BE2C (cell line): ENCODE measurements around the gene CLSTN2.

ENCODE experiments used
- DNase-seq: peaks from one replicate; pipeline ENCODE4 v3.0.0-alpha.2; 2020
- H3K27me3 ChIP-seq: fragments of 250-450 bp; sonication (Bioruptor Pico); 2 replicates; pipeline ENCODE4 v1.5.1; 2020; ENCODE audit warnings: mild to moderate bottlenecking
- H3K36me3 ChIP-seq: fragments of 250-450 bp; sonication (Bioruptor Pico); 2 replicates; pipeline ENCODE4 v1.5.1; 2020; ENCODE audit warnings: mild to moderate bottlenecking
- H3K4me1 ChIP-seq: fragments of 250-450 bp; sonication (Bioruptor Pico); 2 replicates; pipeline ENCODE4 v1.5.1; 2020
- H3K4me3 ChIP-seq: 2 replicates; pipeline ENCODE4 v1.5.1; 2011; ENCODE audit warnings: low read depth, low read length
- H3K9me3 ChIP-seq: fragments of 250-450 bp; sonication (Bioruptor Pico); 2 replicates; pipeline ENCODE4 v1.5.1; 2020
- CTCF ChIP-seq: IDR thresholded peaks from 2 replicates; pipeline ENCODE4 v1.5.1; 2012; ENCODE audit warnings: mild to moderate bottlenecking, low read depth, low read length

CLSTN2 gene

DNA sequence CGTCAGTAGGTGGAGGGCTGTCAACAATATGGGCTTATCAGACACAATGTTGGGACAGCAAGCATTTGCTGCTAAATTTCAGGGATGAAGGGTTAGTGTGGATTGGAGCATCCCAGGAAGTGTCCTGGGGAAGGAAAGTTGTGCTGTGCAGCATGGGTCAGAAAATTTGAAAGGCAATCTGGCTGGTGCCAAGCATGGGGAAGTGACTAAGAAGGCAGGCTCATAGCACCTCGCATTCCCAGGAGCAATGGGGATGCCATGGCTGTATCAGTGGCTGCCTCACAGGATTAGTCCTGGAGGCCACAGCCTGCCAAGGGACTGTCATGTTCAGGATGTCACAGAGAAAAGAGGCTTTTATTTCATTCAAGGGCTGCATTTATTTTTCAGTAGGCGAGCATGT lies 420.5 kb downstream of the CLSTN2 start:
- H3K36me3 ChIP-seq, result no peaks in the 10 kb centered on the region
- TF ChIP-seq CTCF, result no peak
- H3K4me3 ChIP-seq, result no peak overlapping the region
- no peak for DNase-seq
- no peaks in the 10 kb centered on the region for H3K9me3 ChIP-seq
- no peaks in the 10 kb centered on the region for H3K27me3 ChIP-seq
- H3K4me1 ChIP-seq, result no peaks in the 10 kb centered on the region; the same call in 1 of the 2 replicates

- Histone ChIP-seq H3K4me3 (no peak overlapping the region), H3K27me3 (no peaks in the 10 kb centered on the region), H3K36me3 (no peaks in the 10 kb centered on the region), H3K9me3 (no peaks in the 10 kb centered on the region), H3K4me1 (no peaks in the 10 kb centered on the region; the same call in 1 of the 2 replicates)
- no peak for DNase-seq
- TF ChIP-seq CTCF, result no peak
Measured at GRCh38 chr3:140358686-140359085, 423.7 kb downstream of the CLSTN2 start.

DNA sequence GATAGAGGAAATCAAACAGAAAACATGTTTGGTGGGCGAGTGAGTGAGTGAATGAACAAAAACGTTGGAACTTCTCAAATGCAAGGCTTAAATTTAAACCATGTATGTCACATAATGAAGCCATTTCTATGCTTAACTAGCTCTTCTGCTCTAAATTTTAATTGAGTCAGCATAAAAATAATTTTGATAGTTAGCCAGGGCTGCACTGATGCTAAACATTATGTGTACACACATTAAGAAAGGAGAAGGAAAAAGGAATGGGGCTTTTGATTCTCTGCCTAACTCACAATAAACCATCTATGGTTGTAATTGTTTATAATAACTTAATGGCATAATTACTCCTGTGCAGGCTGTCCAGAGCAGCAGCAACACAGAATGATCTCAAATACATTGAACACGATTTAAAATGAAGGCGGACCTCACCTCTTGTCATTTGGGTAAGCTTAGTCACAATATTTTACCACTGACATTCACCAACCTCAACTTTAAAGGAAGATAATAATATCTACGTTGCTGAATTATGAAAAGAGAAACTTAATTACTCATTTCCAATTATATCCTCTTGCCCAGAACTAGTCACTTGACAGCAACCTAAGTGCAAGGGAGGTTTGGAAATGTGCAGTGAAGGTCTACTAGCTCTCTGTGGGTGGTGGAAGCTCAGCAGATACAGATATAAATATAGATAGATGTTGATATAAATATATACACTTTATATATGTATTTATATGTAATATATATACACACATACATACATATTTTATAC lies 424.4 kb downstream of the CLSTN2 start:
- Histone ChIP-seq H3K9me3 (no peaks in the 10 kb centered on the region), H3K4me3 (no peak overlapping the region)

GRCh38 chr3:140360332-140360731 lies 425.3 kb downstream of the CLSTN2 start:
- 0 out of 2 replicates have a peak, but pooled peaks have one; percentile 16 for TF ChIP-seq CTCF
- Histone ChIP-seq H3K36me3 (no peaks in the 10 kb centered on the region), H3K9me3 (no peaks in the 10 kb centered on the region), H3K27me3 (no peaks in the 10 kb centered on the region), H3K4me1 (no peaks in the 10 kb centered on the region; the same call in 1 of the 2 replicates), H3K4me3 (no peak overlapping the region)
- DNase-seq, result no peak

More for the DNA sequence above, 424.4 kb downstream of the CLSTN2 start:
- Histone ChIP-seq H3K4me1 (no peaks in the 10 kb centered on the region; the same call in 1 of the 2 replicates), H3K27me3 (no peaks in the 10 kb centered on the region), H3K36me3 (no peaks in the 10 kb centered on the region)
- DNase-seq, result no peak
- no peak for TF ChIP-seq CTCF

DNA sequence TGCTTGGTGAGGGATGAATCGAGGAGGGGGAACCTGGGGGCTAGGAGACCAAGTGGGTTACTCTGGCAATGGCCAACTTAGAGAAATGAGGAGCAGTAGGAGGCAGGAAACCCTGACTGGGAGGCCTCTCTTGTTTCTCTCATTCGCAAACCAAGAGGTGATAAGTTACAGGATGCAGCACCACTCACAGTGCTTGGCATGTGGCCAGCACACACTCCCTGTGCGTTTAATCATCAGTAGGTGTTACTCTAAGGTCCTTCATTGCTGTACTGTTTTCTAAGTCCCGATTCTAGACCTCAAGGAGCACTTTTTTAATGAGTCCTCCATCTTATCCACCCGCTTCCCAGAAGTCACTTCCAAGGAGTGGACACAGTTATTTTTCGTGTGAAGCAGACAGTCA lies 428.8 kb downstream of the CLSTN2 start:
- Histone ChIP-seq H3K4me3 (no peak overlapping the region), H3K4me1 (no peaks in the 10 kb centered on the region; the same call in 1 of the 2 replicates), H3K27me3 (no peaks in the 10 kb centered on the region), H3K36me3 (no peaks in the 10 kb centered on the region), H3K9me3 (no peaks in the 10 kb centered on the region)
- no peak for TF ChIP-seq CTCF
- DNase-seq, result no peak

GRCh38 chr3:140365872-140366697 lies 431.1 kb downstream of the CLSTN2 start:
- no peak for TF ChIP-seq CTCF
- DNase-seq, result peak; percentile 32
- no peaks in the 10 kb centered on the region for H3K27me3 ChIP-seq

More at GRCh38 chr3:140365872-140366697, 431.1 kb downstream of the CLSTN2 start:
- Histone ChIP-seq H3K9me3 (no peaks in the 10 kb centered on the region), H3K4me3 (no peak overlapping the region), H3K36me3 (no peaks in the 10 kb centered on the region), H3K4me1 (no peaks in the 10 kb centered on the region)
